GM19239 (cell line): ENCODE measurements around the gene KIF23.
"Not testable (repeated sequence)": the region's sequence is repeated elsewhere in the genome, so short reads cannot be mapped to it uniquely, and the experiment has no call there.

ENCODE experiments used
- DNase-seq: peaks from one replicate; pipeline ENCODE4 v3.0.0; 2011; ENCODE audit warnings: low spot score; ENCODE audit not compliant: insufficient read length
- FAIRE-seq: peaks from 2 replicates; lab custom pipeline; 2011; peaks lifted over from hg19 to GRCh38; lab: Jason Lieb, UNC

The KIF23 gene

DNA sequence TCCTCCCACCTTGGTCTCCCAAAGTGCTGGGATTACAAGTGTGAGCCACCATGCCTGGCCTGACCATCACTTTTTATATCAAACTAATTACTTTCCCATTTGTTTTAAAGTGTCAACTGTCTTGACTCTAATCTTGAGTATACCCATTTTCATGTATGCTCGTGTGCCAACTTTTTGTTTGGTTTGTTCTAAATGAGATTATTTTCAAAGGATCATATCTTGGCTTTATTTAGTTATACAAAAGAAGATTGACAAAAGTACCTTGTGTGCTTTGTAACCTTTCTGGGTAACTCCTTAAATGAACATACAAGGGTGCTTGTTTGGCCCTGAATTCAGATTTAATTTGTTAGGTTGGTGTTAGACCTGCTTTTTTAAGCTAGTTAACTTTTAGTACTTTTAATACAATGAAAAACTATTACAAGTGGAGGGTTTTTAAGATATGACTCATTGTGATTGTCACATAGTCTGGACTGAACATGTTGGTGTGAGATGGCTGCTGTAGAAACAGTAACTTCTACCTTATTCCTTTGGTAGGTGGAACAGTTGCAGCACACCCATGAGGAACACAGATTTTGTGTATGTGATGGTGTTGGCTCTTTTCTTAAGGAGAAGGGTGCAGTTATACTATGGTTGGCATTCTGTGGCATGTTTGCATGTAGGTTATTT lies 10.7 kb downstream of the KIF23 start:
- no peak for DNase-seq
- FAIRE-seq = no peak

GRCh38 chr15:69433831-69434230 lies 19.7 kb downstream of the KIF23 start:
- no peak for DNase-seq
- no peak for FAIRE-seq

GRCh38 chr15:69434238-69434637 lies 20.1 kb downstream of the KIF23 start:
- DNase-seq (no peak), FAIRE-seq (no peak)

DNA sequence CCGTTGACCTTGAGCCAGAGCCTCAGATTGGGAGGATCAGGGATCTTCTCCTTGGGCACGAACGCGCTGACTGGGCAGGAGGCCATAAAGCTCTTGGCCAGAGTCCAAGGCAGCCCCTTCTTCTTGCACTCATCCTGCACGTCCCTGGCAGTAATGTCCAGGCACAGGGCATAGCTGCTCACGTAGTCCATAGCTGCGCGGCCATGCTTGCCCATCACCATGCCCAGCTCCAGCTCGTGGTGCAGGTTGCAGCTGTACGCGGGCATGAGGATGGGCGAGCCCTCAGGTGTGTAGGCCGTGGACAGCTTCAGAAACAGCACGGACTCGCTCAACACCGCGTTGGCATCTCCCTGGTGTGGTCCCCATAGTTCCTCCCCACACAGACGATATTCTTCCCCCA lies 20.5 kb downstream of the KIF23 start:
- FAIRE-seq (no peak), DNase-seq (no peak)

DNA sequence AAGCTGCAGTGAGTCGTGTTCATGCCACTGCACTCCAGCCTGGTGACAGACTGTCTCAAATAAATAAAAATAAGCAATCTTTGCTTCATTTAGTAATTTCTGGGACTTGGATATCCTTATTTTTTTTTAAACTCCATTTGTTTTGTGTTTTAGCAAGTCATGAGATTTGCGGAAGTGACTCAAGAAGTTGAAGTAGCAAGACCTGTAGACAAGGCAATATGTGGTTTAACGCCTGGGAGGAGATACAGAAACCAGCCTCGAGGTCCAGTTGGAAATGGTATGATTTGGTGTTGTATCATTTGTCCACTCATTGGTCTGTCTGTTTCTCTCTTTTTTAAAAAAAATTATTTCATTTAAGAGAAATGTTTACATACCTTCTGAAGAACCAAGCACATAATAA lies 21.8 kb downstream of the KIF23 start:
- FAIRE-seq = no peak
- no peak for DNase-seq

- DNase-seq = no peak
- FAIRE-seq = no peak
Observed at GRCh38 chr15:69436951-69437350, 22.8 kb downstream of the KIF23 start.

DNA sequence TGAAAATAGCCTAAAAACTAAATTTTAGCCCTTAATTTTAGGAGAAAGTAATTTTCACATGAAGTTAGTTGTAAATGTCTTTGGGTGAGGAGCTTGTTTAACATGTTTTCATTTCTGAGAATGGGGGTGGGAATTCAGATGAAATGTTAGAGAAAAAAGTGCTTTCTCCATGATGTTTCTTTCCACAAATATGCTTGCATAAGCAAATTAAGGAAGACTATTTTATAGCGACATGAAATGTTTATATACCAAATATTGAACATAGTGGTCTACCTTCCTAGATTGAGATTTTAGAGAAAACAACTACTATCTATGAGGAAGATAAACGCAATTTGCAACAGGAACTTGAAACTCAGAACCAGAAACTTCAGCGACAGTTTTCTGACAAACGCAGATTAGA lies 25.5 kb downstream of the KIF23 start:
- DNase-seq = no peak
- FAIRE-seq = no peak

GRCh38 chr15:69443032-69443611 lies 29.0 kb downstream of the KIF23 start:
- DNase-seq (no peak), FAIRE-seq (peak; percentile 94)

GRCh38 chr15:69444686-69445085 lies 30.5 kb downstream of the KIF23 start:
- DNase-seq (no peak), FAIRE-seq (peak; percentile 86)

GRCh38 chr15:69446953-69447352 lies 32.8 kb downstream of the KIF23 start:
- FAIRE-seq = no peak
- no peak for DNase-seq

GRCh38 chr15:69450221-69450620 lies 36.1 kb downstream of the KIF23 start:
- not testable (repeated sequence) for DNase-seq, FAIRE-seq

GRCh38 chr15:69450968-69451695 lies 37.0 kb downstream of the KIF23 start:
- FAIRE-seq = no peak
- DNase-seq = no peak

DNA sequence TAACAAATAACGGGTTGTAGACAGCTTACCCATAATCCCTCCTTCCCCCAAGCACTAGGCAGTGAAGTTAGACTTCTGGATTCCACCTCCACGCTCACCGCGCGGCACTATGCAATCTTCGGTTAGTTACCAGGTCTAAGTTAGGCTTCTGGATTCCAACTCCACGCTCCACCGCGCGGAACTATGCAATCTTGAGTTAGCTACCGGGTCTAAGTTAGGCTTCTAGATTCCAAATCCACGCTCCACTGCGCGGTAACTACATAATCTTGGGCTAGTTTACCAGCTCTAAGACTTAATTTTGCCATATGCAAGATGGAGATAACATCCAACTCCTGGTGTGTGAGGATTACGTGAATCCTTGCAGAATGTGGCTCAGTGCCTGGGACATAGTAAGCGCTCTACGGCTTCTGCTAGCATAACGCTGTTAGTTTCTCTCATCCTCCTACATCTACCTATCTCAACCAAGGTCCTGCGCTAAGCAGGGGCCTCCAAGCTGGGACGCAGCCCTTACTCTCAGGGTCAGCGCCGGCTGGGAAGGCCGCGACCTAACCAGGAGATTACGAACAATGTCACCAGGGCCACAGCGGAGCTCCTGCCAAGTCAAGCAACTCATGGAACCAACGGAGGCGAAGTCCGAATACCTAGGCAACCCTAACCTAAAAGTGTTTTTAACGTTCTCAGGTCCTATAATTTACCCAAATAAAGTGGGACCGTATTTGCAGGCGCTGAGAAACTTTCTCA lies 38.0 kb downstream of the KIF23 start:
- FAIRE-seq = peak; percentile 67
- DNase-seq = no peak

DNA sequence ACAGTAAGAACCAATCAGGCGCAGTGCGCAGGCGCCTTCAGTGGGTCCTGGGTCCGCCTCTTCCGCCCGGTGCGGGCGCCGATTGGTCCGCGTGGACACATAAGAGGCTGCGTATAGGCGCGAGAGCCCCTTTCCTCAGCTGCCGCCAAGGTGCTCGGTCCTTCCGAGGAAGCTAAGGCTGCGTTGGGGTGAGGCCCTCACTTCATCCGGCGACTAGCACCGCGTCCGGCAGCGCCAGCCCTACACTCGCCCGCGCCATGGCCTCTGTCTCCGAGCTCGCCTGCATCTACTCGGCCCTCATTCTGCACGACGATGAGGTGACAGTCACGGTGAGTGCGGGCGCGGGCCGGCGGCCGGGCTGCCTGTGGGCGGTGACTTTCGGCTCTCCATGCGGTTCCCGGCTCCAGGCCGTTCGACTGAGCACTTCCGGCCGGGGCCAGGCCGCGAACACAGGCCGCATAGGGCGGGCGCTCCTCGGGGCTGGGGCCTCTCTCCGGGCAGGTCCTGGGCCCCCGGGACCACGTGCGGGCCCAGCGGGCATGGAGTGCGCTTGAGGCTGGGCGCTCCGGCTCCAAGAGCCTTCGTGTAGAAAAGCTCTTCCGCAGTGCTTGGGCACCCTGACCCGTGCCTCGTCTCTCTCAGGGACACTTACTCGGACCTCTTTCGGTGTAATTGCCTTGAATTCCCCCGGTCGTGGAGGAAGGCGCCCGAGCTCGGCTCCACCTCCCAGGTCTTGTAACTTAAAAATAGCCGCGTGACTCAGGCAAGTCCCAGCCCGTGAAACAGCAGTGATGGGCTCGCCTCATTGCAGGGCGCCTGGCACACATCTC lies 38.8 kb downstream of the KIF23 start, which contains the start of gene RPLP1:
TSS of gene RPLP1 (plus strand) at position 127 of the 830 bp plus-strand sequence. CDS start at position 258, 131 bp downstream.
- peak; percentile 94 for FAIRE-seq

DNA sequence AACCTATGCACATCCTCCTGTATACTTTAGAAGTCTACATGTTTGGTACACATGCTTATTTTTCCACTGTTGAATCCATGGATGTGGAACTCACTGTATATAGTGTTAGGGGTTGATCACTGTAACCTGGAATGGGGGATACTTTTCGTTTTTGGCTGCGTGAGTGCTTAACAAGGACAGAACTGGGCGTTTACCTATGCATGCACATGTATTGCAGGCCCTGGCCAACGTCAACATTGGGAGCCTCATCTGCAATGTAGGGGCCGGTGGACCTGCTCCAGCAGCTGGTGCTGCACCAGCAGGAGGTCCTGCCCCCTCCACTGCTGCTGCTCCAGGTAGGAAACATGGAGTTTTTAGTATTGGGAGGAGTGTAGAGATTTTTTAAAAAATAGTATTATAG lies 40.8 kb downstream of the KIF23 start:
- no peak for DNase-seq
- FAIRE-seq = no peak

More for the DNA sequence above, 38.8 kb downstream of the KIF23 start, which contains the start of gene RPLP1:
- DNase-seq = peak; percentile 56

- DNase-seq (no peak), FAIRE-seq (no peak)
Observed at GRCh38 chr15:69456208-69457166, 42.3 kb downstream of the KIF23 start.

DNA sequence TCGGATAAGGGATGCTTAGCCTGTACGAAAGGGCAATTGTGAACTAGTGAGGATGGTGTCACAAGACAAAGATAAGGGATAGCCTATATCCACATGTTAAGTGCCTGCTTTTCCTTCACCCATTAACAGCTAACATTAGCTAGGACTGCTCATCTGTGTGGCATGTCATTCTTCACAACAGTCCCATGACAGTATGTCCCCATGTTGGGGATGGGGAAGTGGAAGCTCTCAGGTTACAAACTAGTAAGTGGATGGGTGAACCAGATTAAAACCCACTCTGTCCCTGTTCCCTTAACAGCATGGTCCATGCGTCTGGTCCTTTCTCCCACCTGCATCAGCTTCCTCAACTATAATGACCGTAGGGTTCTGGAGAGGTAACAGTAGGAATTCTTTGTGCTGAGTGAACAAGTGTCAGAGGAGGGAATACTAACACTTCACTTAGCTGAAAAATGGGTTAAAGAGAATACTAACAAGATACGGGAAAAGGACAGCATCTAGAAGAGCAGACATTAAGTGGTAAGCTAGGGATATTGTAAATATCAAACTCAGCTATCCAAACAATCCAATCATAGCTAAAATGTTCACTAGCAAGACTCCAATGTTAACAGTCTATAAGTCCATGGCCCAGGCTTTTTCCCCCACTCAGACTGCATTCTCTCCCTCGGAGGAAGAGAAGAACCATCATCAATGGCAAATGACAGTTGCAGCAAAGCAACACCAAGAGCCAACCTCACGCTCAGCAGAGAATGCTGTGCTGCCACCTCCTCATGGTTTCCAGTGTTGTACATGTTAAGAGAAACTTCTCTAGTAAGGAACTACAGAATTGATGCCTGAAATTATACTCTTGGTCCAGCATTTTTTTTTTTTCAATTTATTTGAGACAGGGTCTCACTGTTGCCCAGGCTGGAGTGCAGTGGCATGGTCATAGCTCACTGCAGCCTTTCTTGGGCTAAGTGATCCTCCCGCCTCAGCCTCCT lies 43.4 kb downstream of the KIF23 start:
- DNase-seq (no peak), FAIRE-seq (no peak)

GRCh38 chr15:69459066-69459465 lies 44.9 kb downstream of the KIF23 start:
- FAIRE-seq = no peak
- no peak for DNase-seq
